DOHH2 (cell line): ENCODE results near the gene XRCC1.

Experiments used
- H3F3A ChIP-seq: fragments of 200-600 bp; sonication (generic), shearing (Covaris generic); 2 replicates; pipeline ENCODE4 v1.6.0; 2016; ENCODE audit warnings: antibody characterized with exemption, mild to moderate bottlenecking; ENCODE audit not compliant: control insufficient read depth, insufficient read depth
- H3K27ac ChIP-seq: fragments of 200-600 bp; sonication (generic); 2 replicates; pipeline ENCODE4 v1.5.1; 2014; ENCODE audit warnings: low read depth, mild to moderate bottlenecking, low read length, moderate library complexity
- H3K27me3 ChIP-seq: fragments of 200-600 bp; sonication (generic); 2 replicates; pipeline ENCODE4 v1.6.1; 2014; ENCODE audit warnings: mild to moderate bottlenecking, low read length, mixed read lengths; ENCODE audit not compliant: control insufficient read depth
- H3K36me3 ChIP-seq: fragments of 200-600 bp; sonication (generic); 2 replicates; pipeline ENCODE4 v1.6.1; 2014; ENCODE audit warnings: mild to moderate bottlenecking, low read length, moderate library complexity, mixed read lengths; ENCODE audit not compliant: control insufficient read depth
- H3K4me1 ChIP-seq: fragments of 200-600 bp; sonication (generic); 2 replicates; pipeline ENCODE4 v1.6.1; 2014; ENCODE audit warnings: mild to moderate bottlenecking, low read length, mixed read lengths; ENCODE audit not compliant: control insufficient read depth
- H3K4me2 ChIP-seq: fragments of 200-600 bp; sonication (generic); 2 replicates; pipeline ENCODE4 v1.6.0; 2014; ENCODE audit warnings: mild to moderate bottlenecking, low read length, moderate library complexity
- H3K4me3 ChIP-seq: fragments of 200-600 bp; sonication (generic); 2 replicates; pipeline ENCODE4 v1.5.1; 2014; ENCODE audit warnings: mild to moderate bottlenecking, low read length, mixed read lengths
- H3K79me2 ChIP-seq: fragments of 200-600 bp; sonication (generic); 2 replicates; pipeline ENCODE4 v1.6.1; 2014; ENCODE audit warnings: mild to moderate bottlenecking, low read length, mixed read lengths; ENCODE audit not compliant: control insufficient read depth
- H3K9me2 ChIP-seq: fragments of 200-600 bp; sonication (generic); replicated peaks from 2 replicates; pipeline ENCODE4 v1.6.1; 2014; ENCODE audit warnings: mild to moderate bottlenecking, low read length, mixed read lengths; ENCODE audit not compliant: control insufficient read depth
- H3K9me3 ChIP-seq: fragments of 200-600 bp; sonication (generic); 2 replicates; pipeline ENCODE4 v1.6.1; 2014; ENCODE audit warnings: antibody characterized with exemption, low read length, mixed read lengths; ENCODE audit not compliant: control insufficient read depth, insufficient read depth
- H4K20me1 ChIP-seq: fragments of 200-600 bp; sonication (generic); 2 replicates; pipeline ENCODE4 v1.6.0; 2014; ENCODE audit warnings: low read depth, mild to moderate bottlenecking, antibody characterized with exemption, low read length, moderate library complexity; ENCODE audit not compliant: control insufficient read depth, insufficient read depth
- CTCF ChIP-seq: fragments of 200-600 bp; sonication (generic); IDR thresholded peaks from one replicate; pipeline ENCODE4 v1.5.1; 2014; ENCODE audit warnings: antibody characterized with exemption, mild to moderate bottlenecking, low read depth, low read length; ENCODE audit not compliant: poor library complexity, severe bottlenecking
- EZH2phosphoT487 ChIP-seq: fragments of 200-600 bp; sonication (generic); IDR thresholded peaks from 2 replicates; pipeline ENCODE4 v1.6.1; 2017; ENCODE audit warnings: borderline replicate concordance, mild to moderate bottlenecking, antibody characterized with exemption, low read length, moderate library complexity, mixed read lengths

The XRCC1 gene

DNA sequence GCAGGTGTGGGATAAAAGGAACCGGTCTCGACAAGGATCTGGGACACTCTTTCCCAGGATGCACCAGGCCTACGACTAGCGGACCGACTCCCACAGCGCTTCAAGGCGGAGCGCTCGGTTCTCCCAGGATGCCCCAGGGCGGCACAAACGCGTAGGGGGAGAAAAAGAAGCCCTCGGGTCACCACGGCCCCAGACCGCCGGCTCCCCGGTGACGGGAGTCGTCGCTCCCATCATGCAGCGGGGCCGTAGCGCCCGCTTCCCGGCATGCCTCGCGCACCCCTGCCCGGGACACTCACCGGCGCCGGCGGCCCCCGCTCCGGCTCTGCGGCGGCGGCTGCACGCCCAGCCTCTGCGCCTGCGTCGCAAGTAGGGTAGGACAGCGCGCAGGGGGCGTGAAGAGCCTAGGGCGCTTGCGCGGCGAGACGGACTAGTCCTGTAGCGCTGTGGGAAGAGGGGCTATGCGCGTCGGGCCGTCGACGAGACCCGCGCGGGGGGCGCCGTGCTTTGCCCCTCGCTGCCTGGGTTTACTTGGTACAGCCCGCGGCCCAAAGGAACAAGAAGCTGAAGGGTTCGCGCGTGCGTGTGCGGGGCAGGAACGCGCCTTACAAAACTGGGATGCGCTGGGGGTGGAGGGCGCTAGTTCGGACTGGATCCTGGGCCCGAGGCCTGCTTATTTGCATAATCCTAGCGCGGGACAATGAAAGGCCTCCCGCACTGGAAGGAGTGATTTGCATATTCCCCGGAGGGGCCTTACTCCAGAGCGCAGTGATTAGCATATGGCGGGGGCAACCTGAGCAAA, 44.1 kb upstream of the XRCC1 start, which contains the start of gene ZNF428:
TSS of gene ZNF428 (minus strand) at position 368 of the 799 bp plus-strand sequence. CDS start 5,325 bp downstream, outside the sequence.
- Histone ChIP-seq H3K9me3 (no peaks in the 10 kb centered on the region), H3K9me2 (no peaks in the 10 kb centered on the region), H3F3A (peaks cover 5% of the 10 kb centered on the region; the same call in 1 of the 2 replicates), H3K4me3 (peak within 1 kb of the TSS; percentile 100), H3K27me3 (no peaks in the 10 kb centered on the region), H3K36me3 (peaks cover 15% of the 10 kb centered on the region), H3K4me2 (peak within 1 kb of the TSS; percentile 97), H3K4me1 (peaks cover 27% of the 10 kb centered on the region), H4K20me1 (no peaks in the 10 kb centered on the region), H3K27ac (peak within 1 kb of the TSS; percentile 93), H3K79me2 (peaks cover 58% of the 10 kb centered on the region)
- TF ChIP-seq EZH2phosphoT487, result no peak
- peak; percentile 8 for TF ChIP-seq CTCF

- Histone ChIP-seq H3K79me2 (peaks cover 64% of the 10 kb centered on the region), H3K36me3 (peaks cover 18% of the 10 kb centered on the region), H4K20me1 (no peaks in the 10 kb centered on the region), H3K27me3 (no peaks in the 10 kb centered on the region), H3K9me2 (no peaks in the 10 kb centered on the region), H3K4me2 (peak overlapping the region; percentile 97), H3K27ac (peak overlapping the region; percentile 93), H3K9me3 (no peaks in the 10 kb centered on the region), H3K4me1 (peaks cover 25% of the 10 kb centered on the region), H3F3A (peaks cover 5% of the 10 kb centered on the region; the same call in 1 of the 2 replicates), H3K4me3 (peak overlapping the region; percentile 100)
- TF ChIP-seq CTCF, result no peak
- no peak for TF ChIP-seq EZH2phosphoT487
These were observed 43.6 kb upstream of the XRCC1 start for GRCh38 chr19:43618921-43619261.

GRCh38 chr19:43616954-43617353, 41.6 kb upstream of the XRCC1 start:
- peaks cover 37% of the 10 kb centered on the region for H3K36me3 ChIP-seq
- peak overlapping the region; percentile 19; the same call in 1 of the 2 replicates for H3K4me2 ChIP-seq
- H4K20me1 ChIP-seq, result no peaks in the 10 kb centered on the region
- no peak overlapping the region for H3K27ac ChIP-seq
- peaks cover 5% of the 10 kb centered on the region; the same call in 1 of the 2 replicates for H3F3A ChIP-seq
- no peaks in the 10 kb centered on the region for H3K9me3 ChIP-seq
- no peaks in the 10 kb centered on the region for H3K27me3 ChIP-seq
- peaks cover 82% of the 10 kb centered on the region for H3K79me2 ChIP-seq
- TF ChIP-seq EZH2phosphoT487, result no peak
- no peak for TF ChIP-seq CTCF
- no peaks in the 10 kb centered on the region for H3K9me2 ChIP-seq
- H3K4me1 ChIP-seq, result peaks cover 25% of the 10 kb centered on the region
- no peak overlapping the region for H3K4me3 ChIP-seq
